H9 (cell line): ENCODE data around the gene ARMC9. TPM values are rescaled to one million over a fixed set of nuclear protein-coding genes. Genes with fewer than 3 reads are reported as not detected.
A peak's percentile ranks its signal among the peaks of the same experiment; 100 is the strongest.

Source experiments
- DNase-seq: peaks from one replicate; pipeline ENCODE4 v3.0.0-alpha.2; 2017
- H2AFZ ChIP-seq: one replicate; pipeline ENCODE4 v1.6.1; 2013; ENCODE audit warnings: mild to moderate bottlenecking, low read length, control low read depth, moderate library complexity
- H2AK5ac ChIP-seq: 2 replicates; pipeline ENCODE4 v1.6.1; 2013; ENCODE audit warnings: low read length, control low read depth, mixed read lengths; ENCODE audit not compliant: insufficient read length
- H2BK120ac ChIP-seq: one replicate; pipeline ENCODE4 v1.6.1; 2013; ENCODE audit warnings: low read depth, mild to moderate bottlenecking, low read length, control low read depth, inconsistent platforms; ENCODE audit not compliant: poor library complexity, severe bottlenecking
- H2BK12ac ChIP-seq: 2 replicates; pipeline ENCODE4 v1.6.1; 2013; ENCODE audit warnings: low read length, control low read depth, mixed read lengths, low read depth; ENCODE audit not compliant: insufficient read length
- H2BK15ac ChIP-seq: 2 replicates; pipeline ENCODE4 v1.6.1; 2013; ENCODE audit warnings: low read depth, low read length, control low read depth
- H2BK20ac ChIP-seq: one replicate; pipeline ENCODE4 v1.6.1; 2013; ENCODE audit warnings: low read depth, mild to moderate bottlenecking, low read length, control low read depth, inconsistent platforms; ENCODE audit not compliant: poor library complexity, severe bottlenecking
- H2BK5ac ChIP-seq: 2 replicates; pipeline ENCODE4 v1.6.1; 2013; ENCODE audit warnings: low read length, control low read depth, mixed read lengths; ENCODE audit not compliant: insufficient read length
- H3K14ac ChIP-seq: 2 replicates; pipeline ENCODE4 v1.6.1; 2013; ENCODE audit warnings: low read length, control low read depth; ENCODE audit not compliant: insufficient read depth
- H3K18ac ChIP-seq: 2 replicates; pipeline ENCODE4 v1.6.1; 2013; ENCODE audit warnings: low read depth, mild to moderate bottlenecking, mixed read lengths, low read length, control low read depth; ENCODE audit not compliant: insufficient read length
- H3K23ac ChIP-seq: 2 replicates; pipeline ENCODE4 v1.6.1; 2013; ENCODE audit warnings: low read length, control low read depth, mixed read lengths, low read depth; ENCODE audit not compliant: insufficient read length
- H3K23me2 ChIP-seq: 2 replicates; pipeline ENCODE4 v1.6.1; 2013; ENCODE audit warnings: low read depth, mild to moderate bottlenecking, mixed read lengths, low read length, control low read depth; ENCODE audit not compliant: insufficient read length, poor library complexity, severe bottlenecking
- H3K27ac ChIP-seq: 2 replicates; pipeline ENCODE4 v1.5.1; 2013; ENCODE audit warnings: low read length, control low read depth, mixed read lengths, low read depth; ENCODE audit not compliant: insufficient read length
- H3K27me3 ChIP-seq: 2 replicates; pipeline ENCODE4 v1.6.1; 2013; ENCODE audit warnings: low read length, control low read depth, inconsistent platforms; ENCODE audit not compliant: insufficient read depth
- H3K4ac ChIP-seq: 2 replicates; pipeline ENCODE4 v1.6.1; 2013; ENCODE audit warnings: low read depth, mild to moderate bottlenecking, control low read depth, inconsistent platforms, low read length, moderate library complexity
- H3K4me1 ChIP-seq: 2 replicates; pipeline ENCODE4 v1.6.1; 2013; ENCODE audit warnings: low read length, control low read depth, inconsistent platforms; ENCODE audit not compliant: insufficient read depth
- H3K4me2 ChIP-seq: 2 replicates; pipeline ENCODE4 v1.6.1; 2013; ENCODE audit warnings: low read length, control low read depth, mixed read lengths; ENCODE audit not compliant: insufficient read length, insufficient read depth
- H3K56ac ChIP-seq: 2 replicates; pipeline ENCODE4 v1.6.1; 2013; ENCODE audit warnings: low read depth, mild to moderate bottlenecking, mixed read lengths, low read length, control low read depth; ENCODE audit not compliant: insufficient read length
- H3K79me1 ChIP-seq: 2 replicates; pipeline ENCODE4 v1.6.1; 2013; ENCODE audit warnings: low read depth, mild to moderate bottlenecking, moderate library complexity, low read length, control low read depth, inconsistent platforms; ENCODE audit not compliant: insufficient read depth, poor library complexity, severe bottlenecking
- H3K79me2 ChIP-seq: 2 replicates; pipeline ENCODE4 v1.6.1; 2013; ENCODE audit warnings: low read length, control low read depth, inconsistent platforms; ENCODE audit not compliant: insufficient read depth
- H3K9ac ChIP-seq: 2 replicates; pipeline ENCODE4 v1.6.1; 2013; ENCODE audit warnings: low read length, control low read depth, mixed read lengths; ENCODE audit not compliant: insufficient read length; ENCODE audit errors: extremely low read depth
- H3K9me3 ChIP-seq: one replicate; pipeline ENCODE4 v1.6.1; 2013; ENCODE audit warnings: low read depth, low read length, inconsistent platforms; ENCODE audit not compliant: control insufficient read depth
- H3T11ph ChIP-seq: one replicate; pipeline ENCODE4 v1.6.1; 2013; ENCODE audit warnings: mild to moderate bottlenecking, low read length, control low read depth, inconsistent platforms
- H4K20me1 ChIP-seq: one replicate; pipeline ENCODE4 v1.6.1; 2013; ENCODE audit not compliant: control insufficient read depth, insufficient read length, insufficient read depth
- H4K5ac ChIP-seq: 2 replicates; pipeline ENCODE4 v1.6.1; 2013; ENCODE audit warnings: low read depth, mild to moderate bottlenecking, mixed read lengths, low read length, control low read depth; ENCODE audit not compliant: insufficient read length
- H4K8ac ChIP-seq: replicated peaks from 2 replicates; pipeline ENCODE4 v1.6.1; 2013; ENCODE audit warnings: low read length, control low read depth, mixed read lengths, low read depth; ENCODE audit not compliant: insufficient read length
- H4K91ac ChIP-seq: 2 replicates; pipeline ENCODE4 v1.6.1; 2013; ENCODE audit warnings: low read depth, mild to moderate bottlenecking, moderate library complexity, mixed read lengths, low read length, control low read depth; ENCODE audit not compliant: insufficient read length
- H3K27ac Mint-ChIP-seq, 3 experiments: 2 replicates in 2 of 3; 3 replicates in 1 of 3; pipeline ENCODE4 v1.8.0; 2020 to 2021; ENCODE audit warnings: mixed read lengths in 3 of 3, mild to moderate bottlenecking in 1 of 3, moderate library complexity in 1 of 3
- H3K27me3 Mint-ChIP-seq: 2 replicates; pipeline ENCODE4 v1.8.0; 2021; ENCODE audit warnings: low read depth, mild to moderate bottlenecking, moderate library complexity, mixed read lengths
- H3K36me3 Mint-ChIP-seq, 3 experiments: 2 replicates in 2 of 3; 3 replicates in 1 of 3; pipeline ENCODE4 v1.8.0; 2020 to 2021; ENCODE audit warnings: low read depth in 3 of 3, mixed read lengths in 3 of 3; ENCODE audit not compliant: insufficient read depth in 1 of 3
- H3K4me1 Mint-ChIP-seq, 2 experiments: 2 replicates each; pipeline ENCODE4 v1.8.0; 2020; ENCODE audit warnings: mixed read lengths in 2 of 2
- H3K4me3 Mint-ChIP-seq, 2 experiments: 2 replicates in 1 of 2; 3 replicates in 1 of 2; pipeline ENCODE4 v1.8.0; 2020 to 2021; ENCODE audit warnings: mild to moderate bottlenecking in 2 of 2, mixed read lengths in 2 of 2, moderate library complexity in 1 of 2
- H3K9me3 Mint-ChIP-seq, 2 experiments: 2 replicates in 1 of 2; 3 replicates in 1 of 2; pipeline ENCODE4 v1.8.0; 2020; ENCODE audit warnings: mild to moderate bottlenecking in 2 of 2, mixed read lengths in 2 of 2, moderate library complexity in 1 of 2
- CTCF ChIP-seq: fragments of 200-600 bp; sonication (generic); conservative IDR thresholded peaks from 3 replicates; pipeline ENCODE4 v1.8.0; 2021; ENCODE audit warnings: antibody characterized with exemption, mild to moderate bottlenecking
- WGBS: extraction: QIAGEN DNeasy Blood & Tissue Kit; methylation state at CpG from one replicate; pipeline ENCODE4 v1.1.7; 2013; ENCODE audit warnings: missing lambda C conversion rate, low lambda C conversion rate, mixed read lengths; ENCODE audit not compliant: insufficient read length; ENCODE audit errors: extremely low coverage; 5-methylcytosine and 5-hydroxymethylcytosine counted together
- total RNA-seq: library from RNA; stranded (reverse); gene quantifications from 2 replicates; pipeline ENCODE4 v1.2.1, GENCODE V29; 2021

The ARMC9 gene
- total RNA-seq, 1 experiment from 2014 or later = 37.6 TPM

- Histone ChIP-seq H3K56ac (no peak overlapping the region), H2BK20ac (no peak overlapping the region), H3K18ac (no peak overlapping the region), H4K8ac (no peak overlapping the region), H3K23ac (no peak overlapping the region), H2BK5ac (peak overlapping the region; percentile 8), H3K23me2 (no peaks in the 10 kb centered on the region), H3K79me2 (no peaks in the 10 kb centered on the region), H3K9me3 (no peaks in the 10 kb centered on the region), H2BK12ac (no peak overlapping the region), H2BK120ac (no peak overlapping the region), H3K79me1 (no peaks in the 10 kb centered on the region), H3K4me2 (no peak overlapping the region), H3K27ac (no peak overlapping the region), H4K5ac (no peak overlapping the region), H3K14ac (no peak overlapping the region), H2AFZ (no peak overlapping the region), H4K91ac (no peak overlapping the region), H3K9ac (no peak overlapping the region), H4K20me1 (no peaks in the 10 kb centered on the region), H3K4me1 (no peaks in the 10 kb centered on the region), H2AK5ac (no peak overlapping the region), H3T11ph (no peak overlapping the region), H3K4ac (no peak overlapping the region), H3K27me3 (no peaks in the 10 kb centered on the region), H2BK15ac (no peak overlapping the region)
- DNase-seq = no peak
- Mint-ChIP-seq H3K4me1 (peaks cover 0 to 13% of the 10 kb centered on the region in 2 experiments; a peak in 2 of 4 replicates), H3K4me3 (no peak overlapping the region), H3K27ac (no peak overlapping the region; a peak in 1 of 7 replicates), H3K9me3 (no peaks in the 10 kb centered on the region), H3K27me3 (no peaks in the 10 kb centered on the region), H3K36me3 (peaks cover 26 to 65% (median 52%) of the 10 kb centered on the region in 3 experiments; a peak in 6 of 7 replicates)
- WGBS = no CpG with 5 or more reads among the region's 4 CpGs
- no peak for TF ChIP-seq CTCF
These were observed 29.8 kb upstream of the ARMC9 start for GRCh38 chr2:231168460-231169139.
